HFFc6 (cell line): ENCODE measurements around the gene SYT6. TPM values are rescaled to one million over a fixed set of nuclear protein-coding genes. Genes with fewer than 3 reads are reported as not detected.

Source experiments
- DNase-seq: peaks from one replicate; pipeline ENCODE4 v3.0.0-alpha.2; 2018
- H3K27ac Mint-ChIP-seq: 2 replicates; pipeline ENCODE4 v1.8.0; 2020; ENCODE audit warnings: mild to moderate bottlenecking, mixed read lengths
- H3K27me3 Mint-ChIP-seq: 2 replicates; pipeline ENCODE4 v1.8.0; 2021; ENCODE audit warnings: mild to moderate bottlenecking, moderate library complexity, mixed read lengths; ENCODE audit not compliant: insufficient read depth
- H3K36me3 Mint-ChIP-seq: 2 replicates; pipeline ENCODE4 v1.8.0; 2021; ENCODE audit warnings: low read depth, mixed read lengths
- H3K4me1 Mint-ChIP-seq: 2 replicates; pipeline ENCODE4 v1.8.0; 2020; ENCODE audit warnings: low read depth, mixed read lengths
- H3K4me3 Mint-ChIP-seq: 2 replicates; pipeline ENCODE4 v1.8.0; 2020; ENCODE audit warnings: mild to moderate bottlenecking, moderate library complexity, mixed read lengths
- H3K9me3 Mint-ChIP-seq: 2 replicates; pipeline ENCODE4 v1.8.0; 2020; ENCODE audit warnings: mild to moderate bottlenecking, mixed read lengths
- CTCF ChIP-seq: fragments of 200-600 bp; sonication (generic); IDR thresholded peaks from 2 replicates; pipeline ENCODE4 v1.5.0; 2021; ENCODE audit warnings: antibody characterized with exemption, mild to moderate bottlenecking
- total RNA-seq, 6 experiments: library from RNA; stranded (reverse); fragmentation: NEBNext Ultra II Directional; extraction: Animal tissue kit (Norgen Biotek cat#: 25700); gene quantifications; 2 replicates in 1 of 6; 3 replicates in 5 of 6; pipeline ENCODE4 v1.2.3, GENCODE V29; 2021

Gene SYT6
- total RNA-seq, 6 experiments from 2014 or later = not detected

DNA sequence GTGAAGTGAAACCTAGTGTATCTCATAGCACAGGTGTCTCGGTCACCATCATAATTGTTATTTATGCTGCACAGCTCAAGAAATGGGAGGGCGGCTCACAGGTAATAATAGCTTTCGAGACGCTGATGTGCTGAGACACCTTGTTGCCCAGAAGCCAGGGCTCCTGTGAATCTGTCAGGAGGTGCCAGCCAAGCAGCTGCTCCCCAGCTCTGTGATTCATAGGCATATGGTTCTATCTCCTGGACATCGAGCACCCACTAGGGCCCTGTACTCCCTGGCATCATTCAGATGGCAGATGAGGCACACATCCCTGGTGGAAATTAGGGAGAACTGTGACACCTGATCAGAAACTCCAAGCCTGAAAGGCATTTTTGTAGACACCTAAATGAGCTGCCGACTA, 53.5 kb downstream of the SYT6 start:
- Mint-ChIP-seq H3K4me3 (no peak overlapping the region), H3K27me3 (peaks cover 45% of the 10 kb centered on the region), H3K36me3 (no peaks in the 10 kb centered on the region), H3K27ac (no peak overlapping the region), H3K4me1 (no peaks in the 10 kb centered on the region; the same call in 1 of the 2 replicates), H3K9me3 (no peaks in the 10 kb centered on the region)
- TF ChIP-seq CTCF = no peak
- DNase-seq = no peak

GRCh38 chr1:114099268-114099667, 54.4 kb downstream of the SYT6 start:
- no peaks in the 10 kb centered on the region for H3K9me3 Mint-ChIP-seq
- no peak overlapping the region for H3K27ac Mint-ChIP-seq
- no peak overlapping the region for H3K4me3 Mint-ChIP-seq
- no peak for TF ChIP-seq CTCF
- peaks cover 43% of the 10 kb centered on the region for H3K27me3 Mint-ChIP-seq
- DNase-seq = no peak
- no peaks in the 10 kb centered on the region for H3K36me3 Mint-ChIP-seq
- H3K4me1 Mint-ChIP-seq = peaks cover 9% of the 10 kb centered on the region

- no peak for TF ChIP-seq CTCF
- H3K4me3 Mint-ChIP-seq = no peak overlapping the region
- H3K36me3 Mint-ChIP-seq = no peaks in the 10 kb centered on the region
- DNase-seq = no peak
- no peak overlapping the region for H3K27ac Mint-ChIP-seq
- peaks cover 19% of the 10 kb centered on the region for H3K4me1 Mint-ChIP-seq
- H3K27me3 Mint-ChIP-seq = peaks cover 26% of the 10 kb centered on the region
- no peaks in the 10 kb centered on the region for H3K9me3 Mint-ChIP-seq
Measured at GRCh38 chr1:114097109-114097508, 56.6 kb downstream of the SYT6 start.

DNA sequence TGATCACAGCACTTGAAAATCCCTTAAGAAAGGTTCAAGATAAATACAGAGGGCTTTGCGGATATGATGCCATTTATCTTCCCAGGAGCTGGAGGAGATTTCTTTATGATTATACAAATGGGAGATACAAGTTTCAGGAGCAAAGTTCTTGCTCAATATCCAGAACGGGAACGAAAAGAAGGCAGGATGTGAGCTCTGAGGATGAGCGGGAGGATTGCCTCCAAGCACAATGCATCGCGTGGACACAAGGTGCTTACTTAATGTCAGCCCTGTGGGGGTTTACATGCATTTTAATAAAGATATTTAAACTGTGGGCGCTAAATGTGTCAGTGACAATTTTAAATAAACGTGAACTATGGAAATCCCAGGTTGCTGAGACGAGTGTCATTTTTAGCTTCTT, 59.0 kb downstream of the SYT6 start:
- TF ChIP-seq CTCF = no peak
- Mint-ChIP-seq H3K27me3 (peaks cover 30% of the 10 kb centered on the region), H3K4me1 (peaks cover 19% of the 10 kb centered on the region), H3K4me3 (no peak overlapping the region), H3K9me3 (no peaks in the 10 kb centered on the region), H3K27ac (no peak overlapping the region), H3K36me3 (no peaks in the 10 kb centered on the region)
- no peak for DNase-seq

DNA sequence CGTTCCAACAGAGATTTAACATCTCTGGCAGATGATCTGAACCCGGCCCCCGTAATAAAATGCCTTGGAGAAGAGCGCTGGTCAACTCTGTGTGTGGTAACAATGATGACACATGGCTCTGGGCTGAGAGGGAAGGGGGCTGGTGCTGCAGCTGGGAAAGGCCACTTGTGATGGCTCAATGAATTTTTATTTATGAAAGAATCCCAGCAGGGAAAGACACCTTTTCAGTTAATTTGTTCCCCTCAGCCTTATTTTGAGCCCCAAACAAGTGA, 59.4 kb downstream of the SYT6 start:
- DNase-seq = peak; percentile 43

More for the DNA sequence above, 59.4 kb downstream of the SYT6 start:
- no peak overlapping the region; the same call in 1 of the 2 replicates for H3K27ac Mint-ChIP-seq
- no peaks in the 10 kb centered on the region for H3K36me3 Mint-ChIP-seq
- H3K9me3 Mint-ChIP-seq = no peaks in the 10 kb centered on the region
- no peak overlapping the region for H3K4me3 Mint-ChIP-seq
- peaks cover 19% of the 10 kb centered on the region for H3K4me1 Mint-ChIP-seq
- no peak for TF ChIP-seq CTCF
- peaks cover 34% of the 10 kb centered on the region for H3K27me3 Mint-ChIP-seq
